Pericardium fibroblast (primary cell): ENCODE data around the gene ARL11. TPM values are rescaled to one million over a fixed set of nuclear protein-coding genes. Genes with fewer than 3 reads are reported as not detected.

ENCODE experiments used
- total RNA-seq: library from RNA; depleted of rRNA; stranded (reverse); fragments of >200 nt; gene quantifications from 2 replicates; pipeline ENCODE4 v1.2.3, GENCODE V29; 2015

ARL11 gene
- under 0.01 TPM in 1 of 2 replicates, not detected in the other for total RNA-seq

DNA sequence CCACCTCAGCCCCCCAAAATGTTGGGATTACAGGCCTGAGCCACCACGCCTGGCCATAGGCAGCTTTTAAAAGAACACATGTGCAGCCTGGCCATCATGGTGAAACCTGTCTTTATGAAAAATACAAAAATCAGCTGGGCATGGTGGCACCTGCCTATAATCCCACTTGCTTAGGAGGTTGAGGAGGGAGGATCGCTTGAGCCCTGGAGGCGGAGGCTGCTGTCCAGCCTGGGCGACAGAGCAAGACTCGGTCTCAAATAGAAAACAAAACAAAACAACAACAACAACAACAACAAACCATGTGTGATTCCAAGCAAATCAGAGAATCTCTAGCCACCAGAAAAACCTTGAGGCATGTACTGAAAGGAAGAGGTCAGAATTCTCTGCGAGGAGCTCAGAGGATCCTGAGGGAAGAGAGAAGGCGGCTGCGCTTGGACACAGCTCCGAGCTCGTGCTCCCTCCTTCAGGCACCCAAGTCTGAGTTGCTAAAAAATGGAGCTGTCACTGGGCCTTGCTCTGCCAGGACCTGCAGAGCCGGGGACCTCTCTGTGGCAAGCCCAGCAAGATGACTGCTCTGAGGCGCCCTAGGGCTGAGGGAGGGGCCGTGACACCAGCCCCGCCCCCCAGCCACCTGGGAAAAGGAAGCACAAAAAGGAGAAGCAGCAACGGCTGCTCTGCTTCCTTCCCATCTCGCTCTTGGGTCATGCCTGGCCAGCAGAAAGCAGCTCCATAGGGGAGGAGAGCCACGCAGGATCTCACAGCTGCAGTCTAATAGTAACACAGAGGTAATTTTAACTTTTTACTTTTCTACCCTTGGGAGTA is at the start of gene ARL11:
Gene ARL11 (plus strand): TSS at position 677 of the 822 bp plus-strand sequence. CDS start 1,941 bp downstream, outside the sequence.

DNA sequence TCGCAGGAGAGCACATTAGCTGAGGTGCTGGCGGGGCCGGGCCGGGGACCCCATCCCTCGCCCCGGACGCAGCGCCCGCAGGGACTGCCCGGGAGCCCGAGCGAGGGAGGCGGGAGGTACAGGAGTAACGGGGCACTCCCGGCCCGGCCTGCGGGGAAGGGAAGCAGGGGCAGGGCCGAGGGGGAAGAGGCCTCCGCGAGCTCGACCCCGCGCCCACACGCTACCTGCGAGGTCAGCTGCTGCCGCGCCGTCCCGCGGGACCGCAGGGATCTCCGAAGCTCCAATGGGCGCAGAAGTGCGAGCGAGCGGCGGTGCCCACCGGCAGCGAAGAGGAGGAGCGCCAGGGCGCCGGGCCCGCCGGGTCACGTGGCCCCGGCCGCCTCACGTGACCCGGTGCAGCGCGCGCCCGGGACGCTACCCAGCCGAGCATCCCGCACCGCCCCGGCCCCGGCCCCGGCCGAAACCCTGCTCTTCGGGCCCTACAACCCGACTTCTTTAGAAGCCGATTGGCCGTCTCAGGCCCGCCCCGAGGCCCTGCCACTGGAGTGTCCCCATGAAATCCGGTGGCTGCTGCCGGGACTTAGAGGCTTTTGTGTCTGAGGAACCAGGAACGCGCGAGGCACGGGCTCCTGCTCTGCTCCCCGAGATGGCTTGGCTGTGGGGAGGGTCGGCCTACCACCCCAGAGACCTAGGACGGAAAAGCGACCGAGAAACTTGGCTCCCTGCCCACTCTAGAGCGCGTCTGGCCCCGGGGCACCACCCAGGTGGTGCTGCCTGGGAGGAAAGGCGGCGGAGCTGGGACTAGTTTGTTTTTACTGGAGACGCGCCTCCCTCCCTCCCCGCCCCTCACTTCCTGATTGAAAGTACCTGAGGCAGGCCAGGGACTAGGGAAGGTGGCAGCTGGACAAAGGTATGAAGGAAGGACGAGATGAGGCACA is 42.8 kb upstream of the ARL11 start, which contains the start of gene RCBTB1:
Gene RCBTB1 (minus strand): TSS at position 339 of the 938 bp plus-strand sequence. CDS start 18,279 bp downstream, outside the sequence.

Other genes starting within 250 kb of the ARL11 start
- 5.1 and 10.6 TPM in 2 replicates for gene CAB39L, start 184.4 kb upstream of the ARL11 start, total RNA-seq
- gene SETDB2, start 184.2 kb upstream of the ARL11 start, total RNA-seq, result 3.9 and 4.9 TPM in 2 replicates
- gene PHF11, start 132.6 kb upstream of the ARL11 start, total RNA-seq, result 19.1 and 20.5 TPM in 2 replicates
- gene RCBTB1, start 42.9 kb upstream of the ARL11 start, total RNA-seq, result 11.2 and 12.8 TPM in 2 replicates
- gene EBPL, start 63.0 kb downstream of the ARL11 start, total RNA-seq, result 92.7 and 134 TPM in 2 replicates
- 19.4 and 21.4 TPM in 2 replicates for gene KPNA3, start 164.2 kb downstream of the ARL11 start, total RNA-seq